IMR-90 (cell line): Measurements from ENCODE around the gene GIMAP5. TPM values are rescaled to one million over a fixed set of nuclear protein-coding genes. Genes with fewer than 3 reads are reported as not detected.

Experiments used
- ATAC-seq: fragments of 200-7000 bp; cut with Tn5 transposase; 2 replicates; pipeline ENCODE4 v1.9.1; 2020; ENCODE audit warnings: low read depth, mild to moderate bottlenecking, moderate library complexity
- BruUV-seq: library from RNA; stranded (reverse); fragments of 400-500 nt; replicated peaks from 2 replicates; lab custom pipeline; 2021; lab: Mats Ljungman, UMichigan
- CTCF ChIA-PET: fragments of 300-600 bp; formaldehyde crosslinking; extraction: SDS; loops from one replicate; lab custom pipeline; 2021; ENCODE audit warnings: antibody characterized with exemption; lab: Yijun Ruan, JAX
- POLR2A ChIA-PET: fragments of 300-600 bp; sonication (Branson Sonifier 250); formaldehyde crosslinking; loops from one replicate; lab custom pipeline; 2022; ENCODE audit warnings: antibody characterized with exemption; ENCODE audit not compliant: unreplicated experiment; lab: Charles Lee
- DNase-seq: peaks from one replicate; pipeline ENCODE4 v3.0.0; 2013
- H2AFZ ChIP-seq: replicated peaks from 2 replicates; pipeline ENCODE3; 2013; ENCODE audit warnings: low read length, mild to moderate bottlenecking; ENCODE audit not compliant: poor library complexity
- H2AK5ac ChIP-seq: 2 replicates; pipeline ENCODE4 v1.6.1; 2013; ENCODE audit warnings: low read depth, low read length, inconsistent platforms
- H2AK9ac ChIP-seq: replicated peaks from 2 replicates; pipeline ENCODE3; 2013; ENCODE audit warnings: mild to moderate bottlenecking, low read depth, low read length, moderate library complexity; ENCODE audit not compliant: poor library complexity
- H2BK120ac ChIP-seq: 2 replicates; pipeline ENCODE4 v1.6.1; 2013; ENCODE audit warnings: low read depth, low read length, inconsistent platforms
- H2BK15ac ChIP-seq: 3 replicates; pipeline ENCODE4 v1.6.1; 2013; ENCODE audit warnings: low read depth, low read length, inconsistent platforms
- H2BK20ac ChIP-seq: 2 replicates; pipeline ENCODE4 v1.6.1; 2013; ENCODE audit warnings: low read depth, mild to moderate bottlenecking, inconsistent platforms, low read length, moderate library complexity
- H2BK5ac ChIP-seq: 2 replicates; pipeline ENCODE4 v1.6.1; 2013; ENCODE audit warnings: mild to moderate bottlenecking, low read depth, low read length, inconsistent platforms; ENCODE audit not compliant: poor library complexity, severe bottlenecking
- H3K14ac ChIP-seq: replicated peaks from 2 replicates; pipeline ENCODE4 v1.6.1; 2013; ENCODE audit warnings: low read depth, low read length, inconsistent platforms
- H3K18ac ChIP-seq: 2 replicates; pipeline ENCODE4 v1.6.1; 2013; ENCODE audit warnings: low read depth, low read length, control low read depth
- H3K23ac ChIP-seq: 2 replicates; pipeline ENCODE4 v1.6.1; 2013; ENCODE audit warnings: low read depth, low read length, inconsistent platforms
- H3K27ac ChIP-seq: 2 replicates; pipeline ENCODE4 v1.5.1; 2013; ENCODE audit warnings: mild to moderate bottlenecking, control low read depth, low read length; ENCODE audit not compliant: insufficient read depth
- H3K27me3 ChIP-seq: 2 replicates; pipeline ENCODE4 v1.6.1; 2013; ENCODE audit warnings: low read length; ENCODE audit not compliant: control insufficient read depth, insufficient read depth
- H3K36me3 ChIP-seq: 2 replicates; pipeline ENCODE4 v1.6.1; 2013; ENCODE audit warnings: low read length, mixed read lengths; ENCODE audit not compliant: control insufficient read depth, insufficient read depth
- H3K4ac ChIP-seq: 2 replicates; pipeline ENCODE4 v1.6.1; 2013; ENCODE audit warnings: low read depth, low read length, inconsistent platforms
- H3K4me1 ChIP-seq: 2 replicates; pipeline ENCODE4 v1.6.1; 2013; ENCODE audit warnings: low read length, mixed read lengths; ENCODE audit not compliant: control insufficient read depth, insufficient read depth
- H3K4me2 ChIP-seq: 2 replicates; pipeline ENCODE4 v1.6.1; 2013; ENCODE audit warnings: low read depth, mild to moderate bottlenecking, control low read depth, low read length, moderate library complexity
- H3K4me3 ChIP-seq: 2 replicates; pipeline ENCODE4 v1.5.1; 2013; ENCODE audit warnings: low read depth, mild to moderate bottlenecking, control low read depth, low read length, moderate library complexity; ENCODE audit not compliant: insufficient read depth
- H3K56ac ChIP-seq: 2 replicates; pipeline ENCODE4 v1.6.1; 2013; ENCODE audit warnings: low read length, inconsistent platforms; ENCODE audit not compliant: insufficient read depth; ENCODE audit errors: extremely low read depth
- H3K79me1 ChIP-seq, 2 experiments: 2 replicates each; pipeline ENCODE4 v1.6.1; 2013; ENCODE audit warnings: low read length in 2 of 2, inconsistent platforms in 1 of 2, low read depth in 1 of 2
- H3K9ac ChIP-seq: 2 replicates; pipeline ENCODE4 v1.6.1; 2013; ENCODE audit warnings: low read depth, low read length, control low read depth
- H3K9me1 ChIP-seq: 2 replicates; pipeline ENCODE4 v1.6.1; 2013; ENCODE audit warnings: low read length, inconsistent platforms; ENCODE audit not compliant: insufficient read depth
- H3K9me3 ChIP-seq: 2 replicates; pipeline ENCODE4 v1.6.1; 2013; ENCODE audit warnings: low read length; ENCODE audit not compliant: control insufficient read depth, insufficient read depth
- H4K20me1 ChIP-seq: 2 replicates; pipeline ENCODE4 v1.6.1; 2013; ENCODE audit warnings: low read length, inconsistent platforms; ENCODE audit not compliant: insufficient read depth
- H4K5ac ChIP-seq: 2 replicates; pipeline ENCODE4 v1.6.1; 2013; ENCODE audit warnings: mild to moderate bottlenecking, low read depth, low read length, control low read depth
- H4K8ac ChIP-seq, 2 experiments: 2 replicates each; pipeline ENCODE4 v1.6.1; 2013; ENCODE audit warnings: low read depth in 2 of 2, low read length in 2 of 2, control low read depth in 1 of 2, inconsistent platforms in 1 of 2
- H4K91ac ChIP-seq: 2 replicates; pipeline ENCODE4 v1.6.1; 2013; ENCODE audit warnings: low read depth, low read length, inconsistent platforms; ENCODE audit not compliant: insufficient read depth
- BHLHE40 ChIP-seq: fragments of 150-350 bp; IDR thresholded peaks from 2 replicates; pipeline ENCODE4 v1.6.1; 2016; ENCODE audit warnings: mild to moderate bottlenecking, low read depth, low read length
- CEBPB ChIP-seq: IDR thresholded peaks from 2 replicates; pipeline ENCODE4 v1.6.1; 2012; ENCODE audit warnings: low read depth, low read length, improper control_type of control experiment
- CHD1 ChIP-seq: IDR thresholded peaks from 2 replicates; pipeline ENCODE4 v1.6.1; 2012; ENCODE audit warnings: low read depth, low read length, improper control_type of control experiment
- FOS ChIP-seq: fragments of 150-350 bp; IDR thresholded peaks from 2 replicates; pipeline ENCODE4 v1.6.1; 2016; ENCODE audit warnings: low read depth, low read length
- MAFK ChIP-seq: IDR thresholded peaks from 2 replicates; pipeline ENCODE4 v1.6.1; 2012; ENCODE audit warnings: low read depth, low read length, improper control_type of control experiment
- MAZ ChIP-seq: IDR thresholded peaks from 2 replicates; pipeline ENCODE4 v1.6.1; 2012; ENCODE audit warnings: low read depth, mild to moderate bottlenecking, low read length, improper control_type of control experiment, moderate library complexity, borderline replicate concordance
- MXI1 ChIP-seq: IDR thresholded peaks from 2 replicates; pipeline ENCODE4 v1.6.1; 2012; ENCODE audit warnings: low read depth, mild to moderate bottlenecking, low read length, moderate library complexity, borderline replicate concordance
- NFE2L2 ChIP-seq: fragments of 150-350 bp; IDR thresholded peaks from 2 replicates; pipeline ENCODE4 v1.6.1; 2016; ENCODE audit warnings: low read depth, mild to moderate bottlenecking, low read length
- POLR2A ChIP-seq: IDR thresholded peaks from 2 replicates; pipeline ENCODE4 v1.6.1; 2012; ENCODE audit warnings: mild to moderate bottlenecking, low read depth, low read length
- RAD21 ChIP-seq: IDR thresholded peaks from 2 replicates; pipeline ENCODE4 v1.6.1; 2012; ENCODE audit warnings: low read length, improper control_type of control experiment
- RCOR1 ChIP-seq: IDR thresholded peaks from 2 replicates; pipeline ENCODE4 v1.6.1; 2012; ENCODE audit warnings: mild to moderate bottlenecking, low read length, improper control_type of control experiment; ENCODE audit not compliant: insufficient replicate concordance
- RFX5 ChIP-seq: IDR thresholded peaks from 2 replicates; pipeline ENCODE4 v1.8.0; 2012; ENCODE audit warnings: low read depth, mild to moderate bottlenecking, low read length, moderate library complexity
- SMC3 ChIP-seq: fragments of 150-350 bp; IDR thresholded peaks from 2 replicates; pipeline ENCODE4 v1.6.1; 2016; ENCODE audit warnings: low read depth, mild to moderate bottlenecking, antibody characterized with exemption, low read length, moderate library complexity
- WGBS, 2 experiments: methylation state at CpG; one replicate each; pipeline versions ENCODE4 v1.1.5 to v1.1.7; 2013; ENCODE audit warnings: missing lambda C conversion rate in 2 of 2; ENCODE audit not compliant: insufficient read length in 1 of 2; ENCODE audit errors: extremely low coverage in 2 of 2; 5-methylcytosine and 5-hydroxymethylcytosine counted together
- dilution Hi-C: fragments of 300-500 bp; cut with HindIII; formaldehyde crosslinking; loops from one replicate; pipeline ENCODE4 v1.14.3; 2018; ENCODE audit warnings: low sequenced_read_pairs; ENCODE audit not compliant: unreplicated experiment
- in situ Hi-C: fragments of 300-500 bp; cut with MboI; formaldehyde crosslinking; loops from 3 replicates; pipeline ENCODE4 v1.14.3; 2019; ENCODE audit warnings: low sequenced_read_pairs, inconsistent platforms, mixed read lengths
- intact Hi-C: fragments of 100-400 bp; cut with micrococcal nuclease; formaldehyde crosslinking; loops from 2 replicates; pipeline ENCODE4 v1.10.0; 2022
- polyA plus RNA-seq, 3 experiments: library from polyadenylated mRNA; depleted of rRNA; stranded (reverse); fragments of >200 nt; gene quantifications; 2 replicates each; pipeline ENCODE4 v1.2.3, GENCODE V29; 2012; ENCODE audit warnings: low replicate concordance in 1 of 3
- total RNA-seq: library from RNA; depleted of rRNA; stranded (reverse); fragments of >200 nt; gene quantifications from 2 replicates; pipeline ENCODE4 v1.2.3, GENCODE V29; 2012
- TF ChIP-seq, protein P1 (sequence below): conservative IDR thresholded peaks from 2 replicates; pipeline ENCODE4 v1.5.1; 2012; ENCODE audit warnings: mild to moderate bottlenecking, low read depth, low read length, improper control_type of control experiment
- TF ChIP-seq, protein P2 (sequence below): fragments of 150-350 bp; IDR thresholded peaks from 2 replicates; pipeline ENCODE4 v1.6.1; 2017; ENCODE audit warnings: mild to moderate bottlenecking, antibody characterized with exemption, low read length, low read depth
- TF ChIP-seq, protein P3 (sequence below): fragments of 150-350 bp; IDR thresholded peaks from 2 replicates; pipeline ENCODE4 v1.6.1; 2016; ENCODE audit warnings: low read depth, mild to moderate bottlenecking, low read length, moderate library complexity, borderline replicate concordance

GIMAP5 gene
- total and polyA plus RNA-seq, 2 of the 4 experiments (the other 2 are of a cell fraction): not detected

DNA sequence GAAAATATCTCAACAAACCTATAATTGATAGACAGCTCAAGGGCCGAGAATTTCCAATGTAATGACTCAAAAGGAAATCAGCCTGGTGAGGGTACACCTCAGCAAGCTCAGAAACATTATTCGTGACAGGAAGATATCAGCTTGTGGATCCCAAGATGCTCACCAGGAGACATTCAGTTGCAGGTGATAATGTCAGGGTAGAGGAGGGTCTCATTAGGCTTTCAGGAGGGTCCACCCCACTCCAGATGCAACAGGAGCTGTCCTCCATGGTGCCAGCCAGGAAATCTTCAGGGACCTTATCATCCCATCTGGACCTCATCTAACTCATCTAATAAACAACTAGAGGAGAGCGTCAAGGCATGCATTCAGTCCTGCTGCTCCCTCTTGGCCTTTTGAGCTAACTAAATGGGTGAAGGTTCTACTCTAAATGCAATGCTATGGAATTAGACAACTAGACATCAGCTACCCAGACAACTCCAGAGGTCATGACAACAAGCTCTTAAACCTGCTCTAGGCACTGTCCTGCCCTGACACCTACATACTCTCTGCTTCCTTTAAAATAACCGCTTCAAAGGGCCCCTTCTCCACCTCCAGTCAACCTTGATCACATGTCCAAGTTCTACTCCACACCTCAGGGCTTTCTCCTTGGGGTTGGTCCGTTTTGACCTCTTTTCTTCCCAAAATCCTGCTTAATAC, 4.3 kb upstream of the GIMAP5 start:
- Histone ChIP-seq H3K4me3 (no peak overlapping the region), H3K27ac (no peak overlapping the region), H3K23ac (no peak overlapping the region), H2BK20ac (no peak overlapping the region), H3K56ac (no peak overlapping the region; the same call in 1 of the 2 replicates), H3K9me1 (no peaks in the 10 kb centered on the region), H3K4ac (no peak overlapping the region), H2BK120ac (no peak overlapping the region), H3K27me3 (no peaks in the 10 kb centered on the region; the same call in 1 of the 2 replicates), H4K5ac (no peak overlapping the region), H2BK15ac (no peak overlapping the region), H3K36me3 (no peaks in the 10 kb centered on the region), H2BK5ac (no peak overlapping the region), H4K8ac (no peak overlapping the region), H2AFZ (no peak overlapping the region), H3K9ac (no peak overlapping the region), H3K14ac (no peak overlapping the region), H3K18ac (no peak overlapping the region), H3K79me1 (no peaks in the 10 kb centered on the region), H3K4me1 (no peaks in the 10 kb centered on the region), H3K9me3 (no peaks in the 10 kb centered on the region), H3K4me2 (no peak overlapping the region), H2AK9ac (no peak overlapping the region), H2AK5ac (no peak overlapping the region), H4K91ac (no peak overlapping the region), H4K20me1 (no peaks in the 10 kb centered on the region)
- intact Hi-C loops (no loop called here), in situ Hi-C loops (loop anchor here (25.0 kb wide), 1 partner anchor 421 kb away; the partner anchor contains the start of genes ACTR3C and LRRC61), dilution Hi-C loops (no loop called here)
- POLR2A ChIA-PET: no interaction called here
- DNase-seq: no peak
- CTCF ChIA-PET: no interaction called here
- BruUV-seq: no TSS peak
- ATAC-seq: no peak
- no peak for TF ChIP-seq CEBPB
- TF ChIP-seq, protein P1, sequence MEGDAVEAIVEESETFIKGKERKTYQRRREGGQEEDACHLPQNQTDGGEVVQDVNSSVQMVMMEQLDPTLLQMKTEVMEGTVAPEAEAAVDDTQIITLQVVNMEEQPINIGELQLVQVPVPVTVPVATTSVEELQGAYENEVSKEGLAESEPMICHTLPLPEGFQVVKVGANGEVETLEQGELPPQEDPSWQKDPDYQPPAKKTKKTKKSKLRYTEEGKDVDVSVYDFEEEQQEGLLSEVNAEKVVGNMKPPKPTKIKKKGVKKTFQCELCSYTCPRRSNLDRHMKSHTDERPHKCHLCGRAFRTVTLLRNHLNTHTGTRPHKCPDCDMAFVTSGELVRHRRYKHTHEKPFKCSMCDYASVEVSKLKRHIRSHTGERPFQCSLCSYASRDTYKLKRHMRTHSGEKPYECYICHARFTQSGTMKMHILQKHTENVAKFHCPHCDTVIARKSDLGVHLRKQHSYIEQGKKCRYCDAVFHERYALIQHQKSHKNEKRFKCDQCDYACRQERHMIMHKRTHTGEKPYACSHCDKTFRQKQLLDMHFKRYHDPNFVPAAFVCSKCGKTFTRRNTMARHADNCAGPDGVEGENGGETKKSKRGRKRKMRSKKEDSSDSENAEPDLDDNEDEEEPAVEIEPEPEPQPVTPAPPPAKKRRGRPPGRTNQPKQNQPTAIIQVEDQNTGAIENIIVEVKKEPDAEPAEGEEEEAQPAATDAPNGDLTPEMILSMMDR: no peak
- TF ChIP-seq MAZ: no peak
- no peak for TF ChIP-seq RAD21
- TF ChIP-seq, protein P2, sequence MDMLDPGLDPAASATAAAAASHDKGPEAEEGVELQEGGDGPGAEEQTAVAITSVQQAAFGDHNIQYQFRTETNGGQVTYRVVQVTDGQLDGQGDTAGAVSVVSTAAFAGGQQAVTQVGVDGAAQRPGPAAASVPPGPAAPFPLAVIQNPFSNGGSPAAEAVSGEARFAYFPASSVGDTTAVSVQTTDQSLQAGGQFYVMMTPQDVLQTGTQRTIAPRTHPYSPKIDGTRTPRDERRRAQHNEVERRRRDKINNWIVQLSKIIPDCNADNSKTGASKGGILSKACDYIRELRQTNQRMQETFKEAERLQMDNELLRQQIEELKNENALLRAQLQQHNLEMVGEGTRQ: no peak
- TF ChIP-seq MXI1: no peak
- TF ChIP-seq SMC3: no peak
- TF ChIP-seq NFE2L2: no peak
- TF ChIP-seq FOS: no peak
- TF ChIP-seq POLR2A: no peak
- no peak for TF ChIP-seq RFX5
- TF ChIP-seq, protein P3, sequence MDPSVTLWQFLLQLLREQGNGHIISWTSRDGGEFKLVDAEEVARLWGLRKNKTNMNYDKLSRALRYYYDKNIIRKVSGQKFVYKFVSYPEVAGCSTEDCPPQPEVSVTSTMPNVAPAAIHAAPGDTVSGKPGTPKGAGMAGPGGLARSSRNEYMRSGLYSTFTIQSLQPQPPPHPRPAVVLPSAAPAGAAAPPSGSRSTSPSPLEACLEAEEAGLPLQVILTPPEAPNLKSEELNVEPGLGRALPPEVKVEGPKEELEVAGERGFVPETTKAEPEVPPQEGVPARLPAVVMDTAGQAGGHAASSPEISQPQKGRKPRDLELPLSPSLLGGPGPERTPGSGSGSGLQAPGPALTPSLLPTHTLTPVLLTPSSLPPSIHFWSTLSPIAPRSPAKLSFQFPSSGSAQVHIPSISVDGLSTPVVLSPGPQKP: no peak
- no peak for TF ChIP-seq CHD1
- TF ChIP-seq RCOR1: no peak
- no peak for TF ChIP-seq BHLHE40
- TF ChIP-seq MAFK: no peak
- WGBS, 2 experiments: 17% methylated on average over 1 of the region's 5 CpGs; no CpG with 5 or more reads in 1 of the 2 experiments
